HCT116 (cell line): ENCODE measurements around the gene SUCLG2. TPM values are rescaled to one million over a fixed set of nuclear protein-coding genes. Genes with fewer than 3 reads are reported as not detected.

Experiments
- ATAC-seq: fragments of 200-7000 bp; cut with Tn5 transposase; 2 replicates; pipeline ENCODE4 v1.9.1; 2020; ENCODE audit warnings: mild to moderate bottlenecking, moderate library complexity
- BruUV-seq: library from RNA; stranded (reverse); fragments of 400-500 nt; replicated peaks from 2 replicates; lab custom pipeline; 2021; lab: Mats Ljungman, UMichigan
- CTCF ChIA-PET: fragments of 300-600 bp; sonication (Branson Sonifier 250); formaldehyde crosslinking; loops from one replicate; lab custom pipeline; 2021; ENCODE audit warnings: antibody characterized with exemption; lab: Charles Lee
- POLR2A ChIA-PET: fragments of 300-600, 350-600 bp; sonication (Branson Sonifier 250); formaldehyde crosslinking; loops from one replicate; lab custom pipeline; 2021; ENCODE audit warnings: antibody characterized with exemption; lab: Charles Lee
- RAD21 ChIA-PET, 2 experiments: fragments of 300-600 bp; sonication (Branson Sonifier 250); formaldehyde crosslinking; loops; one replicate each; lab custom pipeline; 2023; ENCODE audit warnings: low total read pairs in 2 of 2; ENCODE audit not compliant: uncharacterized antibody in 2 of 2, unreplicated experiment in 2 of 2, low non-redundant PET in 1 of 2; lab: Charles Lee
- DNase-seq: peaks from one replicate; pipeline ENCODE4 v3.0.0-alpha.2; 2010; ENCODE audit warnings: low read depth, low spot score
- H2AFZ ChIP-seq: fragments of 200-600 bp; shearing (Covaris generic), sonication (generic); 2 replicates; pipeline ENCODE4 v1.6.1; 2017; ENCODE audit warnings: low read depth, mixed run types, mixed read lengths, antibody characterized with exemption, low read length; ENCODE audit not compliant: poor library complexity, severe bottlenecking
- H3K27ac ChIP-seq: 2 replicates; pipeline ENCODE4 v1.5.1; 2012; ENCODE audit warnings: low read depth, low read length
- H3K27me3 ChIP-seq: fragments of 200-600 bp; sonication (generic); 2 replicates; pipeline ENCODE4 v1.6.1; 2016; ENCODE audit warnings: mixed run types, low read length, mixed read lengths; ENCODE audit not compliant: insufficient read depth
- H3K36me3 ChIP-seq, 2 experiments: fragments of 200-500 bp in 1 of 2; fragments of 200-600 bp in 1 of 2; sonication (Bioruptor generic) in 1 of 2; sonication (generic) in 1 of 2; 2 replicates each; pipeline versions ENCODE4 v1.5.1 to v1.6.1; 2014 to 2016; ENCODE audit warnings: low read length in 2 of 2, inconsistent platforms in 1 of 2, mixed read lengths in 1 of 2, mixed run types in 1 of 2; ENCODE audit not compliant: insufficient read depth in 2 of 2, control insufficient read depth in 1 of 2
- H3K4me1 ChIP-seq, 2 experiments: fragments of 200-600 bp in 1 of 2; sonication (generic) in 1 of 2; 2 replicates each; pipeline versions ENCODE4 v1.5.1 to v1.6.1; 2012 to 2017; ENCODE audit warnings: low read length in 2 of 2, inconsistent platforms in 1 of 2, mild to moderate bottlenecking in 1 of 2, mixed read lengths in 1 of 2, mixed run types in 1 of 2, moderate library complexity in 1 of 2; ENCODE audit not compliant: insufficient read depth in 2 of 2, control insufficient read depth in 1 of 2
- H3K4me2 ChIP-seq: fragments of 200-600 bp; sonication (generic); 2 replicates; pipeline ENCODE4 v1.6.1; 2017; ENCODE audit warnings: mixed run types, low read length, mixed read lengths
- H3K4me3 ChIP-seq, 2 experiments: fragments of 200-600 bp in 1 of 2; sonication (generic) in 1 of 2; replicated peaks in 1 of 2; 2 replicates each; pipeline ENCODE4 v1.5.1; 2011 to 2016; ENCODE audit warnings: low read length in 2 of 2, control low read depth in 1 of 2, low read depth in 1 of 2, mild to moderate bottlenecking in 1 of 2, mixed read lengths in 1 of 2, mixed run types in 1 of 2
- H3K79me2 ChIP-seq: fragments of 200-600 bp; sonication (generic); 2 replicates; pipeline ENCODE4 v1.6.1; 2017; ENCODE audit warnings: mild to moderate bottlenecking, mixed run types, low read length, moderate library complexity, mixed read lengths; ENCODE audit not compliant: insufficient read depth
- H3K9ac ChIP-seq: fragments of 200-600 bp; sonication (generic); 2 replicates; pipeline ENCODE4 v1.6.1; 2016; ENCODE audit warnings: low read length, mixed read lengths
- H3K9me2 ChIP-seq: fragments of 200-600 bp; sonication (generic), shearing (Covaris generic); 2 replicates; pipeline ENCODE4 v1.6.1; 2017; ENCODE audit warnings: mixed run types, mild to moderate bottlenecking, moderate library complexity; ENCODE audit not compliant: insufficient read depth
- H3K9me3 ChIP-seq, 2 experiments: fragments of 200-500 bp in 1 of 2; fragments of 200-600 bp in 1 of 2; sonication (Bioruptor generic) in 1 of 2; sonication (generic) in 1 of 2; 2 replicates each; pipeline ENCODE4 v1.6.1; 2014 to 2017; ENCODE audit warnings: low read length in 2 of 2, mixed read lengths in 2 of 2, inconsistent platforms in 1 of 2, low read depth in 1 of 2, mild to moderate bottlenecking in 1 of 2, mixed run types in 1 of 2, moderate library complexity in 1 of 2; ENCODE audit not compliant: control insufficient read depth in 1 of 2, insufficient read depth in 1 of 2
- H4K20me1 ChIP-seq: fragments of 200-600 bp; sonication (generic), shearing (Covaris generic); 2 replicates; pipeline ENCODE4 v1.6.1; 2017; ENCODE audit warnings: mixed run types, mild to moderate bottlenecking, moderate library complexity; ENCODE audit not compliant: insufficient read depth
- ATF3 ChIP-seq: IDR thresholded peaks from 2 replicates; pipeline ENCODE4 v1.6.1; 2012
- CBX3 ChIP-seq: IDR thresholded peaks from 2 replicates; pipeline ENCODE4 v1.6.1; 2012; ENCODE audit warnings: low read depth
- CEBPB ChIP-seq: IDR thresholded peaks from 2 replicates; pipeline ENCODE4 v1.6.1; 2012; ENCODE audit warnings: low read depth
- CTCF ChIP-seq, 3 experiments: fragments of 200-600 bp in 1 of 3; sonication (generic) in 1 of 3; IDR thresholded peaks in 2 of 3; conservative IDR thresholded peaks in 1 of 3; 2 replicates each; pipeline ENCODE4 v1.5.1; 2012 to 2017; ENCODE audit warnings: low read depth in 2 of 3, low read length in 2 of 3, antibody characterized with exemption in 1 of 3, borderline replicate concordance in 1 of 3, control low read depth in 1 of 3, mild to moderate bottlenecking in 1 of 3, mixed read lengths in 1 of 3, mixed run types in 1 of 3, moderate library complexity in 1 of 3; ENCODE audit not compliant: insufficient read depth in 1 of 3
- EGR1 ChIP-seq: IDR thresholded peaks from 2 replicates; pipeline ENCODE4 v1.6.1; 2012; ENCODE audit warnings: low read depth
- ELF1 ChIP-seq: IDR thresholded peaks from 2 replicates; pipeline ENCODE4 v1.6.1; 2012; ENCODE audit warnings: low read depth, borderline replicate concordance
- EZH2 ChIP-seq: fragments of 200-600 bp; sonication (generic); IDR thresholded peaks from 2 replicates; pipeline ENCODE4 v1.6.1; 2017; ENCODE audit warnings: antibody characterized with exemption, mixed run types
- EZH2phosphoT487 ChIP-seq: fragments of 200-600 bp; IDR thresholded peaks from 2 replicates; pipeline ENCODE4 v1.6.1; 2018; ENCODE audit warnings: antibody characterized with exemption, borderline replicate concordance
- FOSL1 ChIP-seq: IDR thresholded peaks from 2 replicates; pipeline ENCODE4 v1.6.1; 2012; ENCODE audit warnings: low read depth
- JUND ChIP-seq: IDR thresholded peaks from 2 replicates; pipeline ENCODE4 v1.6.1; 2012
- POLR2A ChIP-seq: IDR thresholded peaks from 2 replicates; pipeline ENCODE4 v1.7.0; 2011; ENCODE audit warnings: borderline replicate concordance; ENCODE audit not compliant: insufficient read depth, insufficient read length; ENCODE audit errors: extremely low read depth
- SIN3A ChIP-seq: IDR thresholded peaks from 2 replicates; pipeline ENCODE4 v1.6.1; 2012; ENCODE audit warnings: low read depth
- SP1 ChIP-seq: IDR thresholded peaks from 2 replicates; pipeline ENCODE4 v1.6.1; 2012; ENCODE audit warnings: low read depth
- SRF ChIP-seq: IDR thresholded peaks from 2 replicates; pipeline ENCODE4 v1.6.1; 2012; ENCODE audit warnings: low read depth
- YY1 ChIP-seq: IDR thresholded peaks from 2 replicates; pipeline ENCODE4 v1.6.1; 2011; ENCODE audit warnings: low read length, low read depth, moderate library complexity, mild to moderate bottlenecking; ENCODE audit not compliant: insufficient replicate concordance; ENCODE audit errors: extremely low read depth
- ZBTB33 ChIP-seq: IDR thresholded peaks from 2 replicates; pipeline ENCODE4 v1.6.1; 2011; ENCODE audit warnings: mild to moderate bottlenecking, low read length, moderate library complexity; ENCODE audit not compliant: insufficient replicate concordance; ENCODE audit errors: extremely low read depth
- ZFX ChIP-seq: fragments of 450-650 bp; IDR thresholded peaks from 2 replicates; pipeline ENCODE4 v1.6.1; 2017
- intact Hi-C: fragments of 100-400 bp; cut with micrococcal nuclease; formaldehyde crosslinking; loops from 2 replicates; pipeline ENCODE4 v1.10.0; 2022
- total RNA-seq: library from RNA; stranded (reverse); gene quantifications from one replicate; pipeline ENCODE4 v1.2.1, GENCODE V29; 2021; ENCODE audit not compliant: unreplicated experiment

SUCLG2 gene
- total RNA-seq, 1 experiment from 2014 or later: 49.2 TPM

- Histone ChIP-seq H3K79me2 (no peaks in the 10 kb centered on the region), H3K9me2 (no peaks in the 10 kb centered on the region), H3K4me2 (no peak overlapping the region), H3K36me3 (no peaks in the 10 kb centered on the region), H3K9me3 (no peaks in the 10 kb centered on the region), H3K4me3 (no peak overlapping the region), H3K27ac (no peak overlapping the region), H3K4me1 (no peaks in the 10 kb centered on the region), H3K9ac (no peak overlapping the region), H4K20me1 (no peaks in the 10 kb centered on the region), H2AFZ (no peak overlapping the region), H3K27me3 (no peaks in the 10 kb centered on the region)
- ATAC-seq (no peak), DNase-seq (no peak)
- no TSS peak for BruUV-seq
- no peak for TF ChIP-seq EGR1
- TF ChIP-seq FOSL1: no peak
- no peak for TF ChIP-seq ELF1
- TF ChIP-seq CEBPB: no peak
- TF ChIP-seq SP1: no peak
- no peak for TF ChIP-seq SIN3A
- no peak for TF ChIP-seq JUND
- TF ChIP-seq SRF: no peak
- POLR2A ChIA-PET: no interaction called here
- RAD21 ChIA-PET: no interaction called here
- CTCF ChIA-PET: no interaction called here
- intact Hi-C loops: no loop called here
Measured at GRCh38 chr3:67405193-67405592, 249.2 kb downstream of the SUCLG2 start.

- POLR2A ChIA-PET: no interaction called here
- no peak overlapping the region for H3K4me2 ChIP-seq
- no peak for TF ChIP-seq ZFX
- no peak for TF ChIP-seq ATF3
- TF ChIP-seq POLR2A: no peak
- TF ChIP-seq YY1: no peak
- TF ChIP-seq EZH2: no peak
- TF ChIP-seq CBX3: no peak
- TF ChIP-seq JUND: no peak
- TF ChIP-seq CTCF (IDR thresholded peaks at IDR 0.05 in 2 of 3, conservative IDR thresholded peaks at IDR 0.05 in 1 of 3; ENCODE audit: borderline replicate concordance in 1 of 3, insufficient read depth in 1 of 3, low read depth in 2 of 3, low read length in 2 of 3): no peak
- no peak for TF ChIP-seq EGR1
- no peak for TF ChIP-seq ZBTB33
- TF ChIP-seq SRF: no peak
- no peak for TF ChIP-seq EZH2phosphoT487
Measured at GRCh38 chr3:67402873-67403272, 251.5 kb downstream of the SUCLG2 start.

More at GRCh38 chr3:67402873-67403272, 251.5 kb downstream of the SUCLG2 start:
- Histone ChIP-seq H3K36me3 (no peaks in the 10 kb centered on the region), H3K4me3 (no peak overlapping the region), H3K9me3 (no peaks in the 10 kb centered on the region), H3K9ac (no peak overlapping the region), H3K27ac (no peak overlapping the region), H2AFZ (no peak overlapping the region), H3K79me2 (no peaks in the 10 kb centered on the region), H4K20me1 (no peaks in the 10 kb centered on the region), H3K4me1 (no peaks in the 10 kb centered on the region), H3K9me2 (no peaks in the 10 kb centered on the region), H3K27me3 (no peaks in the 10 kb centered on the region)
- DNase-seq: no peak
- ChIA-PET RAD21 (no interaction called here), CTCF (no interaction called here)
- no TSS peak for BruUV-seq
- intact Hi-C loops: no loop called here
- ATAC-seq: no peak
